Lower lobe of right lung (tissue), 2 donors: ENCODE data around the gene KRT77. TPM values are rescaled to one million over a fixed set of nuclear protein-coding genes. Genes with fewer than 3 reads are reported as not detected.

ENCODE experiments used
- ATAC-seq, 2 donors: fragments of 200-7000 bp; cut with Tn5 transposase; one replicate each; pipeline ENCODE4 v1.9.1; 2020 to 2022; ENCODE audit warnings: mild to moderate bottlenecking in 2 of 2, moderate library complexity in 2 of 2
- DNase-seq: peaks from one replicate; pipeline ENCODE4 v3.0.0-alpha.2; 2020
- H3K27ac ChIP-seq: fragments of 200-600 bp; one replicate; pipeline ENCODE4 v1.8.0; 2022
- H3K27me3 ChIP-seq: fragments of 200-600 bp; one replicate; pipeline ENCODE4 v1.8.0; 2022; ENCODE audit warnings: low read depth
- H3K36me3 ChIP-seq: fragments of 200-600 bp; one replicate; pipeline ENCODE4 v1.8.0; 2022; ENCODE audit warnings: mild to moderate bottlenecking
- H3K4me1 ChIP-seq: fragments of 200-600 bp; one replicate; pipeline ENCODE4 v1.8.0; 2022
- H3K4me3 ChIP-seq: fragments of 200-600 bp; one replicate; pipeline ENCODE4 v1.8.0; 2022; ENCODE audit warnings: mild to moderate bottlenecking
- H3K9me3 ChIP-seq: fragments of 200-600 bp; one replicate; pipeline ENCODE4 v1.8.0; 2022
- intact Hi-C: fragments of 100-400 bp; cut with DNase I; formaldehyde crosslinking; loops from one replicate; pipeline ENCODE4 v1.11.0; 2022
- total RNA-seq: library from RNA; stranded (reverse); fragmentation: NEBNext Ultra II Directional; extraction: Animal tissue kit (Norgen Biotek cat#: 25700); gene quantifications from one replicate; pipeline ENCODE4 v1.2.1, GENCODE V29; 2021
- TF ChIP-seq, protein P1 (sequence below): fragments of 200-600 bp; IDR thresholded peaks from one replicate; pipeline ENCODE4 v1.8.0; 2022; ENCODE audit warnings: antibody characterized with exemption, mild to moderate bottlenecking
- donor health status: DM: no; HTN: yes; CAD: no; lungs with severe emphysema.

KRT77 gene
- total RNA-seq, 1 donor from 2014 or later, result not detected

DNA sequence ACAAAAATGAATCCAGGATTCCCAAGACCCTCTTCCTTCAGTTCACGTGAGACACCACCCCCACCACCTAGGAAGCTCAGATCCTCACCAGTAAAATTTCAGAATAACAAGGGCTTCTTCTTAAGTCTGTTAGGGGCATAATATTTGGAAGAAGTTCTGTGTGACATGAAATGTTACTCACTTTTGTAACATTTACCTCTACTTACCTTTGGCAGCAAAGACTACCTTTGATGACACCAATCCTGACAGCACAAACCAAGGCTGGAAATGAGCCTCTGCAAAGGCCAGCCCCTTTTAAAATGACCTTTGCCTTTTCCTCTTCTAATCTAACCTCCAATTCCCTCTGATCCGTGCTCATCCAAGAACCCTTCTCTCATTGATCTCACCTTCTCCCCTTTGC is 19.4 kb upstream of the KRT77 start:
- H3K27me3 ChIP-seq, result peaks cover 10% of the 10 kb centered on the region
- no peaks in the 10 kb centered on the region for H3K4me1 ChIP-seq
- DNase-seq (no peak), ATAC-seq (no peak)
- no peak overlapping the region for H3K27ac ChIP-seq
- H3K36me3 ChIP-seq, result no peaks in the 10 kb centered on the region
- TF ChIP-seq, protein P1, sequence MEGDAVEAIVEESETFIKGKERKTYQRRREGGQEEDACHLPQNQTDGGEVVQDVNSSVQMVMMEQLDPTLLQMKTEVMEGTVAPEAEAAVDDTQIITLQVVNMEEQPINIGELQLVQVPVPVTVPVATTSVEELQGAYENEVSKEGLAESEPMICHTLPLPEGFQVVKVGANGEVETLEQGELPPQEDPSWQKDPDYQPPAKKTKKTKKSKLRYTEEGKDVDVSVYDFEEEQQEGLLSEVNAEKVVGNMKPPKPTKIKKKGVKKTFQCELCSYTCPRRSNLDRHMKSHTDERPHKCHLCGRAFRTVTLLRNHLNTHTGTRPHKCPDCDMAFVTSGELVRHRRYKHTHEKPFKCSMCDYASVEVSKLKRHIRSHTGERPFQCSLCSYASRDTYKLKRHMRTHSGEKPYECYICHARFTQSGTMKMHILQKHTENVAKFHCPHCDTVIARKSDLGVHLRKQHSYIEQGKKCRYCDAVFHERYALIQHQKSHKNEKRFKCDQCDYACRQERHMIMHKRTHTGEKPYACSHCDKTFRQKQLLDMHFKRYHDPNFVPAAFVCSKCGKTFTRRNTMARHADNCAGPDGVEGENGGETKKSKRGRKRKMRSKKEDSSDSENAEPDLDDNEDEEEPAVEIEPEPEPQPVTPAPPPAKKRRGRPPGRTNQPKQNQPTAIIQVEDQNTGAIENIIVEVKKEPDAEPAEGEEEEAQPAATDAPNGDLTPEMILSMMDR, result no peak
- intact Hi-C loops, result no loop called here
- H3K4me3 ChIP-seq, result no peak overlapping the region
- H3K9me3 ChIP-seq, result no peaks in the 10 kb centered on the region

DNA sequence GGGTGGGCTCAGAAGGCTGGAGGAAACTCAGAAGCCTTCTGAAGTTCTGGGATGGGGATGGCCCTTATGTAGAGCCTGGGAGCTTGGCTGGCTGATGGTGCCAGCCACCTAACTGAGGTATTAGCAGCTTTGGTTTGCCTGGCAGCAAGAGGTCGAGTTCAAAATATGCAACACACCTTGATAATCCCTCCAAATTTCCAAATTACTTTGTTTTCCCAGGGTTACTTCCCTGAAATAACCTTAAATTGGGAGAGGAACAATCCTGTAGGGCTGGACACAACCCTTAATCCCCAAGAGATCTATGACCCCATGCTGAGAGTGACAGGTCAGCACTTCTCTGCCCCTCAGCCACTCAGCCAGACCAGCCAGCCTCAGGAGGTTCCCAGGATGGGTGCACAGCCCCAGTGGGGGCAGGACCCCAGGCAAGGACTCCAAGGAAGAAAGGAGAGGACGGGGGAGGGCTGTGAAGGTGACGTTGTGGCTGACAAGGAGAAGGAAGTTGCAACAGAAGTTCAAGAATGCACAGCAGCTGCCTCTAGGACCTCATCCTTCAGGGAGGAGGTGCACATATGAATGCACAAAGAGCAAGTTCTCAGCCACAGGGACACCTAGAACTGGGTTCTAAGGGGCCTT is 18.6 kb upstream of the KRT77 start:
- Histone ChIP-seq H3K4me3 (no peak overlapping the region), H3K36me3 (no peaks in the 10 kb centered on the region), H3K27me3 (peaks cover 10% of the 10 kb centered on the region), H3K4me1 (no peaks in the 10 kb centered on the region), H3K27ac (no peak overlapping the region), H3K9me3 (no peaks in the 10 kb centered on the region)
- no peak for DNase-seq
- TF ChIP-seq, protein P1, result no peak
- intact Hi-C loops, result no loop called here
- no peak for ATAC-seq

DNA sequence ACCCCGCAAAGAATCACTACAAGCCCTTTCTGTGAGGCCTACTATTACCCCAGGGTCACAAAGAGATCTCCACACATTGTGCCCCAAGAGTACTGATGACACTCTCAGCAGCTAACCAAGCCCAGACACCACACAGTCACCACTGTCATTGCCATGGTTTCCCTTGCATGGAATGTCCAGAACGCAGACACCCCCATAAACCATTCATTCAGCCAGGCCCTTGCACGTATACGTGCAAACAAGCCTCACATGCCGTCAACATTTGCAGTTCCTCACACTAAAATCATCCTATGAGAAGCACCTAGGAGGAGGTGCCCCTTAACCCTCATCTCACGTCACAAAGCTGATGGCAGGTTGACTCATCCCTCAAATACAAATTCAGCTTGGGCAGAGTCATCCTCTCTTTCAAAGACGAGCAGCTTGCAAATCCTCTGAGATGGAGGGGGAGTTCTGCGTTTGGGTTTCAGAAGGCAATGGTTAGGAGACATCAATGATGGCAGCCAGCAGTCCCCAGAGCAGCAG is 17.1 kb upstream of the KRT77 start:
- H3K27me3 ChIP-seq, result peaks cover 13% of the 10 kb centered on the region
- no peak overlapping the region for H3K4me3 ChIP-seq
- ATAC-seq (no peak), DNase-seq (no peak)
- TF ChIP-seq, protein P1, result no peak
- no peaks in the 10 kb centered on the region for H3K9me3 ChIP-seq
- H3K27ac ChIP-seq, result no peak overlapping the region
- intact Hi-C loops, result no loop called here
- H3K36me3 ChIP-seq, result no peaks in the 10 kb centered on the region
- no peaks in the 10 kb centered on the region for H3K4me1 ChIP-seq

DNA sequence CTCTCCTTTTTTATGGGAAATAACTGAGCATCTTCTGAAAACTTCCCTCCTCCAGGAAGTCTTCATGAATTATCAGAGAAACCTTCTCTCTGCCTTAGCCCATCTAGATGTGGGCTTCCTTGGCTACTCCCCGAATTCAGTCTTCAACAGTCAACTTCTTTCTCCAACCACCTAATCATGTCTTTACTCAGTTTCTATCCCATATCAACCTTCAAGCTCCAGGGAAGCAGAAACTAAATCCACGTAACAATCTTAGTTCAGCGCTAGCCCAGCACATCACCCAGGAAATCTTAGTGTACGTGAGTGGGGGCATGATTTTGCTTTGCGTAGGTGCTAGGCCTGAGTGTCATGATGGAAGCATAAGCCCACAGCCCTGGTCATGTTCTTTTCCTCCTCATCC is 12.7 kb upstream of the KRT77 start:
- intact Hi-C loops, result no loop called here
- Histone ChIP-seq H3K36me3 (no peaks in the 10 kb centered on the region), H3K27me3 (peaks cover 46% of the 10 kb centered on the region), H3K4me3 (no peak overlapping the region), H3K27ac (no peak overlapping the region), H3K4me1 (no peaks in the 10 kb centered on the region), H3K9me3 (no peaks in the 10 kb centered on the region)
- TF ChIP-seq, protein P1, result no peak
- DNase-seq, result no peak
- no peak for ATAC-seq

DNA sequence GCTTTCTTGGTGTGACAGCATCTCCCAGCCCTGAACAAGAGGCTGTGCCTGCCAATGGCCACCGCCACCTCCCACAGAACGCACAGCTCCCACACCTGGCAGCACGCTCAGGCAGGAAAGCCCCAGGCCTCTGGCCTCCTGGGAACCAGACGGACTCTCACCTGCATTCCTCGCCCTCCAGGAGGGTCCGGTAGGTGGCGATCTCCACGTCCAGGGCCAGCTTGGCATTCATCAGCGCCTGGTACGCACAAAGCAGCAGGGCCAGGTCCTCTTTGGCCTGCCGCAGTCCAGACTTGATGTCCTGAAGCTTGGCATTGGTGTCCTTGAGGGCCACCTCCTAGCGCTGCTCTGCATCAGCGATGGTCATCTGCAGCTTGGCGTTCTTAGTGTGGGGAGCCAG is 12.1 kb upstream of the KRT77 start:
- Histone ChIP-seq H3K27me3 (peaks cover 46% of the 10 kb centered on the region), H3K9me3 (no peaks in the 10 kb centered on the region), H3K27ac (no peak overlapping the region), H3K36me3 (no peaks in the 10 kb centered on the region), H3K4me3 (no peak overlapping the region), H3K4me1 (no peaks in the 10 kb centered on the region)
- TF ChIP-seq, protein P1, result peak; percentile 24
- peak; percentile 28 to 75 for ATAC-seq
- peak; percentile 52 for DNase-seq
- intact Hi-C loops, result no loop called here
